Fibroblast of lung (primary cell): Measurements from ENCODE around the gene YIF1A. TPM values are rescaled to one million over a fixed set of nuclear protein-coding genes. Genes with fewer than 3 reads are reported as not detected.
A peak's percentile ranks its signal among the peaks of the same experiment; 100 is the strongest.

Experiments
- DNase-seq, 2 donors: peaks; one replicate each; pipeline versions ENCODE4 v3.0.0 to v3.0.0-alpha.2; 2010; ENCODE audit warnings: low read depth in 2 of 2
- H2AFZ ChIP-seq: 2 replicates; pipeline ENCODE4 v1.5.1; 2012; ENCODE audit warnings: low read length, control low read depth, inconsistent platforms
- H3K27ac ChIP-seq: 2 replicates; pipeline ENCODE4 v1.5.1; 2011; ENCODE audit warnings: low read length, control low read depth; ENCODE audit not compliant: insufficient read depth
- H3K27me3 ChIP-seq: 2 replicates; pipeline ENCODE4 v1.5.1; 2011; ENCODE audit warnings: mild to moderate bottlenecking, low read length; ENCODE audit not compliant: control insufficient read depth, insufficient read depth
- H3K36me3 ChIP-seq: 2 replicates; pipeline ENCODE4 v1.5.1; 2011; ENCODE audit warnings: low read length; ENCODE audit not compliant: control insufficient read depth, insufficient read depth
- H3K4me1 ChIP-seq: 2 replicates; pipeline ENCODE4 v1.5.1; 2011; ENCODE audit warnings: low read length; ENCODE audit not compliant: control insufficient read depth, insufficient read depth; ENCODE audit errors: extremely low read depth
- H3K4me2 ChIP-seq: 2 replicates; pipeline ENCODE4 v1.5.1; 2011; ENCODE audit warnings: low read length, control low read depth; ENCODE audit not compliant: insufficient read depth; ENCODE audit errors: extremely low read depth
- H3K4me3 ChIP-seq, 4 experiments: fragments of 200-600 bp in 1 of 4; sonication (generic) in 1 of 4; replicated peaks in 1 of 4; 2 replicates each; pipeline ENCODE4 v1.5.1; 2011 to 2016; ENCODE audit warnings: low read length in 4 of 4, low read depth in 3 of 4, mild to moderate bottlenecking in 3 of 4, control low read depth in 2 of 4, inconsistent platforms in 1 of 4, mixed read lengths in 1 of 4; ENCODE audit not compliant: insufficient read depth in 1 of 4; ENCODE audit errors: control extremely low read depth in 1 of 4
- H3K79me2 ChIP-seq: 2 replicates; pipeline ENCODE4 v1.5.1; 2012; ENCODE audit warnings: mild to moderate bottlenecking, low read length, inconsistent platforms; ENCODE audit not compliant: control insufficient read depth, insufficient read depth
- H3K9ac ChIP-seq: 2 replicates; pipeline ENCODE4 v1.5.1; 2011; ENCODE audit warnings: mild to moderate bottlenecking, low read length, control low read depth; ENCODE audit not compliant: insufficient read depth
- H3K9me3 ChIP-seq: 2 replicates; pipeline ENCODE4 v1.5.1; 2012; ENCODE audit warnings: low read depth, low read length; ENCODE audit not compliant: control insufficient read depth, insufficient read depth
- H4K20me1 ChIP-seq: 2 replicates; pipeline ENCODE4 v1.5.1; 2011; ENCODE audit warnings: low read length; ENCODE audit not compliant: control insufficient read depth, insufficient read depth; ENCODE audit errors: extremely low read depth
- CTCF ChIP-seq, 2 donors: IDR thresholded peaks in 1 of 2; conservative IDR thresholded peaks in 1 of 2; 1 replicate in 1 of 2; 2 replicates in 1 of 2; pipeline ENCODE4 v1.5.1; 2011 to 2012; ENCODE audit warnings: low read length in 2 of 2, control low read depth in 1 of 2, inconsistent platforms in 1 of 2, low read depth in 1 of 2, mild to moderate bottlenecking in 1 of 2
- EZH2 ChIP-seq: IDR thresholded peaks from 2 replicates; pipeline ENCODE4 v1.5.1; 2012; ENCODE audit warnings: low read length, control low read depth, mild to moderate bottlenecking; ENCODE audit errors: missing control alignments
- polyA plus RNA-seq, 2 donors: library from polyadenylated mRNA; depleted of rRNA in 1 of 2; stranded (reverse) in 1 of 2; unstranded in 1 of 2; fragments of >200 nt; gene quantifications; 2 replicates each; pipeline ENCODE4 v1.2.1, GENCODE V29; 2011 to 2012; ENCODE audit warnings: missing spikeins in 1 of 2
- total RNA-seq: library from RNA; depleted of rRNA; stranded (reverse); fragments of >200 nt; gene quantifications from 2 replicates; pipeline ENCODE4 v1.2.1, GENCODE V29; 2014

YIF1A gene
- total and polyA plus RNA-seq, 2 donors (not counting 1 experiment from before 2014, with no cell fraction given), result 160 to 167 TPM

- Histone ChIP-seq H3K27me3 (no peaks in the 10 kb centered on the region), H2AFZ (no peak overlapping the region), H3K36me3 (peaks cover 40% of the 10 kb centered on the region), H3K79me2 (peaks cover 36% of the 10 kb centered on the region), H4K20me1 (no peaks in the 10 kb centered on the region), H3K9me3 (no peaks in the 10 kb centered on the region), H3K9ac (no peak overlapping the region), H3K27ac (no peak overlapping the region), H3K4me1 (peaks cover 33% of the 10 kb centered on the region), H3K4me2 (no peak overlapping the region), H3K4me3 (no peak overlapping the region)
- DNase-seq, result no peak
- TF ChIP-seq EZH2 (no peak), CTCF (conservative IDR thresholded peaks at IDR 0.05 in 1 of 2, IDR thresholded peaks at IDR 0.05 in 1 of 2; ENCODE audit: low read depth in 1 of 2, low read length in 2 of 2) (no peak)
These were observed 43.7 kb upstream of the YIF1A start for GRCh38 chr11:66332371-66333219.

GRCh38 chr11:66331542-66332370 is 42.8 kb upstream of the YIF1A start:
- Histone ChIP-seq H3K4me1 (peaks cover 29% of the 10 kb centered on the region), H3K9me3 (no peaks in the 10 kb centered on the region), H3K9ac (peak overlapping the region; percentile 2), H3K36me3 (peaks cover 38% of the 10 kb centered on the region), H3K4me3 (no peak overlapping the region), H3K4me2 (no peak overlapping the region), H4K20me1 (no peaks in the 10 kb centered on the region), H3K27me3 (no peaks in the 10 kb centered on the region), H3K27ac (no peak overlapping the region), H2AFZ (no peak overlapping the region), H3K79me2 (peaks cover 36% of the 10 kb centered on the region)
- DNase-seq, result no peak
- no peak for TF ChIP-seq EZH2
- no peak for TF ChIP-seq CTCF (conservative IDR thresholded peaks at IDR 0.05 in 1 of 2, IDR thresholded peaks at IDR 0.05 in 1 of 2; ENCODE audit: low read depth in 1 of 2, low read length in 2 of 2)

GRCh38 chr11:66330931-66331330 is 42.0 kb upstream of the YIF1A start:
- no peak overlapping the region for H3K4me2 ChIP-seq
- no peak overlapping the region for H3K27ac ChIP-seq
- H3K4me1 ChIP-seq, result peaks cover 32% of the 10 kb centered on the region
- peaks cover 34% of the 10 kb centered on the region for H3K79me2 ChIP-seq
- no peak overlapping the region for H3K9ac ChIP-seq
- H3K27me3 ChIP-seq, result no peaks in the 10 kb centered on the region
- no peaks in the 10 kb centered on the region for H3K9me3 ChIP-seq
- no peak overlapping the region for H3K4me3 ChIP-seq
- no peak overlapping the region for H2AFZ ChIP-seq
- TF ChIP-seq CTCF (conservative IDR thresholded peaks at IDR 0.05 in 1 of 2, IDR thresholded peaks at IDR 0.05 in 1 of 2; ENCODE audit: low read depth in 1 of 2, low read length in 2 of 2) (no peak), EZH2 (no peak)
- no peaks in the 10 kb centered on the region for H4K20me1 ChIP-seq
- peaks cover 38% of the 10 kb centered on the region for H3K36me3 ChIP-seq
- DNase-seq, result no peak
